Measurements from ENCODE around the gene SLC50A1.
"Not testable (repeated sequence)": the region's sequence is repeated elsewhere in the genome, so short reads cannot be mapped to it uniquely, and the experiment has no call there.

The SLC50A1 gene

DNA sequence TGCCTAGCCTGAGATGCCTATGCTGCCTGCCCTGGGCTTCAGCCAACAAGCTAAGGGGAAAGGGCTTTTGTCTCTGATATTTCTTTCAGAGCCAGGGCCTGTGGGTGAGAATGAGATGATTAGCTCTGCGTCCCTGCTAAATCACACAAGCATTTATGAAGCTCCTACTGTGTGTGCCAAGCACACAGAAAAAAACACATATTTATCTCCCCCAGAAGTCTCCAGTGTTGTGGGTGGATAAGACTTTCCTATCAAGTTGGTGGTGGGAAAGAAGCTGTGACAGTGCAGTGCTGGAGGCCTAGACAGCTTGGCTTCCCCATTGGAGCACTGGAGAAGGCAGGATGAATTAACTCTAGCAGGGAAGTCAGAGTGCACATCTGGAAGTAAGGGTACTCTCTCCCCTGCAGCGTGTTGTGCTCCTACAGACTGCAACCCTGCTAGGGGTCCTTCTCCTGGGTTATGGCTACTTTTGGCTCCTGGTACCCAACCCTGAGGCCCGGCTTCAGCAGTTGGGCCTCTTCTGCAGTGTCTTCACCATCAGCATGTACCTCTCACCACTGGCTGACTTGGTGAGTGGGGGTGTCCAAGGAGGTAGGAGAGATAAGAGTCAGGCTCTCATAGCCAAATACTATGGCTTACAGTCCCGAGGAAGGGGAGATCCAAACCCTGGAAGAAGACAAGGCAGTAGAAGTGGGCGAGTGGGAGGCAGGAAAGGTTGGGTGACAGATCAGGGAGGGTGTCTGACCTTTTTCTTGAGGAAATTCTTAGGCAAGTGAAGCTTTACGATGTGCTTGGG lies 1.7 kb downstream of the SLC50A1 start:
- DNase-seq: no peak

- peak; percentile 69 for DNase-seq
These were observed 4.4 kb downstream of the SLC50A1 start, which contains the start of gene DPM3 for GRCh38 chr1:155139895-155140629. Gene DPM3, minus strand, starts transcription at chr1:155140531. Its CDS starts 291 bp downstream, at chr1:155140240.

GRCh38 chr1:155140630-155140953 lies 4.9 kb downstream of the SLC50A1 start:
- no peak for DNase-seq

GRCh38 chr1:155141749-155142148 lies 6.1 kb downstream of the SLC50A1 start:
- no peak for DNase-seq

DNA sequence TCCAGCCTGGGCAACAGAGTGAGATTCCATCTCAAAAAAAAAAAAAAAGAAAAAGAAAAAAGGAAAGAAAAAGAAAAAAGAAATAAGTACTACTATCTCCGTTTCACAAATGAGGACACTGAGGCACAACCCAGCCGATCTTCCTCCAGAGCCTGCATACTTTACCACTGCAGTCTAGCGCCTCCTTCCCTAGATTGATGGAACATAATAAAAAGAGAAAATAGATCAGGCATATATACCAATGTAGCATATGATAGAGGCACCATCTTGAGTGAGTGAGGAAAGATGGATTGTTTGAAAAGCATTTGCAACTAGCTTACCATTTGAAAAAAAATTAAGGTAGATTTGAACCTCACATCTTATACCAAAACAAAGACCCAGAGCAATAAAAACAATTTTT lies 9.8 kb downstream of the SLC50A1 start:
- no peak for DNase-seq

DNA sequence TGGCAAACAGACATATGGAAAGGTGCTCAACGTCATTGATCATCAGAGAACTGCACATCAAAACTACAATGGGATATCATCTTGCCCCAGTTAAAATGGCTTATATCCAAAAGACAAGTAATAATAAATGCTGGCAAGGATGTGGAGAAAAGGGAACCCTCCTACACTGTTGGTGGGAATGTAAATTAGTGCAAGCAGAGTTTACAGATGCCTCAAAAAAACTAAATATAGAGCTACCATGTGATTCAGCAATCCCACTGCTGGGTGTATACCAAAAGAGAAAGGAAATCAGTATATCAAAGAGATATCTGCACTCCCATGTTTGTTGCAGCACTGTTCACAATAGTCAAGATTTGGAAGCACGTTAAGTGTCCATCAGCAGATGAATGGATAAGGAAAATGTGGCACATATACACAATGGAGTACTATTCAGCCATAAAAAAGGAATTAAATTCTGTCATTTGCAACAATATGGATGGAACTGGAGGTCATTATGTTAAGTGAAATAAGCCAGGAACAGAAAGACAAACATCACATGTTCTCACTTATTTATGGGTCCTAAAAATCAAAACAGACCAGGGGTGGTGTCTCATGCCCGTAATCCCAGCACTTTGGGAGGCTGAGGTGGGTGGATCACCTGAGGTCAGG lies 20.5 kb downstream of the SLC50A1 start:
- DNase-seq: not testable (repeated sequence)

DNA sequence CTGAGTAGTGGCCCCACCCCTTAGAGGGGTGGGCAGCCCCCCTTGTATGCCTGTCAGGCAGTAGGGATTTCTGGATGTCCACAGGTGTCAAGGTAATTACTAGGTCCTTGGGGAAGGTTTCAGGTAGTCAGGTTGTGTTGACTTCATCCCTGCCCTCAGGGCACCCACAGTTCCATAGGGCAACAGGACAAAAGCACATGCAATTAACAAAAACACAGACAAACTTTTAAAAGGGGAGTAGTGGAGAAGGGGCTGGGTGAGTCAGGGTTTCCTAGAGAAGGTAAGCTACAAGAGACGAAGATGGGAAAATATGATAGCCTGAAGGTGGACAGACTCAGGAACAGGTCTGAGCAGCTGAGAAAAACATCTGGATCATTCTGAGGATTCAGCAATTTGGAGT lies 23.3 kb downstream of the SLC50A1 start:
- no peak for DNase-seq

DNA sequence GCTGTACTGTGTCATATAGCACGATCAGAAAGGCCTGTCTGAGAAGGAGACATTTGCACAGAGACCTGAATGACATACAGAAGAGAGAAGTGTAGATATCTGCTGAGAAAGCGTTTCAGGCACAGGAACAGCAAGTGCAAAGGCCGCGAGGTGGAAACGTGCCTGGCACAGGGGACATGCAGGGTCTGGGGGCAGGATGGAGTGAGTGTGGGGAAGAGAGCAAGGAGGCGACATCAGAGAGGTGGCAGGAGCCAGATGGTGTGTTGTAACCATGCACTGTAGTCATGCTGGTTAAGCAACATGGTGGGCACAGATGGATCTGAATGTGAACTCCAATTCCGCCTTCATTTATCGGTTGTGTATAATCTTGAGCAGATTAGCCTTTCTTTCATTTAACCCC lies 24.5 kb downstream of the SLC50A1 start:
- DNase-seq: no peak

DNA sequence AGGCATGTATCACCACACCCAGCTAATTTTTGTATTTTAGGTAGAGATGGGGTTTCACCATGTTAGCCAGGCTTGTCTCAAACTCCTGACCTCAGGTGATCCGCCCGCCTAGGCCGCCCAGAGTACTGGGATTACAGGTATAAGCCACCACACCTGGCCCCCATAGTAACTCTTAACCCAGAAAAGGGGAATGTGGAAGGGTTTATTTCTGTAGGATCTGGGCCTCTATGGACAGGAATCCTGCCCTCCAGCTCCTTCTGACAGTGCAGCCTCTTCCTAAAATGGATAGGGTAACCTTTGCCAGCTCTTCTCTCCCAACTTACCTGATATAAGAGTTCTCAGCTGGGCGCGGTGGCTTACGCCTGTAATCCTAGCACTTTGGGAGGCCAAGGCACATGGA lies 27.0 kb downstream of the SLC50A1 start:
- not testable (repeated sequence) for DNase-seq

GRCh38 chr1:155163785-155164184 lies 28.1 kb downstream of the SLC50A1 start:
- DNase-seq: not testable (repeated sequence)

- DNase-seq: not testable (repeated sequence)
These were observed 29.0 kb downstream of the SLC50A1 start for GRCh38 chr1:155164625-155165024.

- DNase-seq: no peak
These were observed 30.4 kb downstream of the SLC50A1 start for GRCh38 chr1:155166051-155166470.

DNA sequence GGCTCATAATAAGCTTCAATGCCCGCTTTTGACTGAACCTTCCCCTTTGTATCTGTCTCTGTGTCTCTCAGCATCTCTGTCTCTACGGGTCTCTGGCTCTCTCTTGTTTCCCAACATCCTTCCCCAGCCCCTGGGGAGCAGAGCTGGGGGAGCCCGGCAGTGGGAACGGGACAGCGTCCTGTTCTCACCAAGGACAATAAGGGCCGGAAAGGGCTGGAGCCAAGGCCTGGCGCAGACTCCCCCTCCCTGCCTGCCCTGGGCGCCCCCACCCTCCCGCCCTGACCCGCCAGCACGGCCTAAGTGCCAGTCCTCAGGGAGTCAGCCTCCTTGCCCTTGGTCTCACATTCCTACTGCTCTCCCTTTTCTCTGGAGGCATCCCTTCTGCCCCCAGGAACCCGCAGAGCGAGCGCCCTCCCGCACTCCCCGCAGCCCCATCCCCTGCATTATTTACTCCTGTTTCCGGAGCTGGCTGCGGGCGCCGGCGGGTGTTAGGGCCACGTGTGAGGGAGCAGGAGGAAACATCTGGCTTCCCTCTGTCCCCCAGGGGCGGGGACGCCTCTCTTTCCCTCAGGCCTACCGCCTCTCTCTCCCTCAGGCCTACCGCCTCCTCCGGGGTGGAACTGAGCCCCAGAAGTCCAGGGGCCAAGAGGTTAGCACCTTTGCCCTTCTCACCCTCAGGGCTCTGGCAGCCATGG lies 31.0 kb downstream of the SLC50A1 start:
- DNase-seq: no peak

GRCh38 chr1:155167166-155168104 lies 31.8 kb downstream of the SLC50A1 start:
- peak; percentile 85 for DNase-seq

- DNase-seq: not testable (repeated sequence)
These were observed 32.4 kb downstream of the SLC50A1 start for GRCh38 chr1:155168105-155168445.

DNA sequence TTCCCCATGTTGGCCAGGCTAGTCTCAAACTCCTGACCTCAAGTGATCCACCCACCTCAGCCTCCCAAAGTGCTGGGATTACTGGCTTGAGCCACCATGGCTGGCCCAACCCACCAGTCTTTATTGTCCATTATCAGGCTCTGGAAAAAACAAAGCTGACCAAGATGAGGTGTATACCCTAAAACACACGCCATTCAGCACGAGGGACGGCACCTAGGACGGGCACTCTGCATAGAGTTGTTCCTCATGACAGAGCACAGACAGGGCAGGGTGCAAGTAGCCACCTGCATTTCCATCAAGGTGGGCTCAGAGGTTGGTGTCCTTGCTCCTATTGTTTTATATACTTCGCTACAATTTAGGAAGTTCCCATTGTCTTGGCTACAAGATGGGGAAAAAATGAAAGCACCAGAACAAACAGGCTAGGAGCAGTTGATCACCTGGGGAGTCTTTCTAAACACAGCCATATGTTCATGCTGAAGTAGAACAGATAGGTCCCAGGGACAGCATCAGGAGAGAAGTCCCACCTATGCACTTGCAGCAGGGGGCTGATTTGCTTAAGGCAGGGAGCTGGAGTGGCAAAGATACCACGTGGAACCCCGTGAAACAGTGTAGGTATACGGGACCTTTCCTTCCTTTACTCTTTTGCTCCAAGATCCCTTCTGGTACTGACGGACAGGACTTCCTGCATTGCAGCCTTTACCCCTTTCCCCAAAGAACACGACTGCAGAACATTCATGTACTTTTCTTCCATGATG lies 33.0 kb downstream of the SLC50A1 start:
- DNase-seq: no peak

DNA sequence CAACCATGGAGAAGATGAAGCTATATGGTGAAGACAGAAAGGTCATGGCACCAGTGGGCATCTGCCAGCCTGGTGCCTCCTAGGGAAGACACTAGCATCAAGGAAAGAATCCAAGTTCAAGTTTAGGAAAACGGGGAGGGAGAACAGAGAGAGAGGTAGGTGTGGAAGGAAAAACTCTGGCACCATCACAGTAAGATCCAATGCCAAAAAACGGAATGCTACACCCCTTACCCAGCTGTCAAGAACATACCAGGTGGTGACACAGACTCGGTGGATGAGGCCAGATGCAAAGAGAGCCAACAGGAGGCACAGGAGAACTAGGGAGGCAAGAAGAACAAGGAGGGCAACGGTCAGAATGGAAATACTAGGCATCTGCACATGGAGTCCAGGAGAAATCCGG lies 33.9 kb downstream of the SLC50A1 start:
- DNase-seq: no peak

DNA sequence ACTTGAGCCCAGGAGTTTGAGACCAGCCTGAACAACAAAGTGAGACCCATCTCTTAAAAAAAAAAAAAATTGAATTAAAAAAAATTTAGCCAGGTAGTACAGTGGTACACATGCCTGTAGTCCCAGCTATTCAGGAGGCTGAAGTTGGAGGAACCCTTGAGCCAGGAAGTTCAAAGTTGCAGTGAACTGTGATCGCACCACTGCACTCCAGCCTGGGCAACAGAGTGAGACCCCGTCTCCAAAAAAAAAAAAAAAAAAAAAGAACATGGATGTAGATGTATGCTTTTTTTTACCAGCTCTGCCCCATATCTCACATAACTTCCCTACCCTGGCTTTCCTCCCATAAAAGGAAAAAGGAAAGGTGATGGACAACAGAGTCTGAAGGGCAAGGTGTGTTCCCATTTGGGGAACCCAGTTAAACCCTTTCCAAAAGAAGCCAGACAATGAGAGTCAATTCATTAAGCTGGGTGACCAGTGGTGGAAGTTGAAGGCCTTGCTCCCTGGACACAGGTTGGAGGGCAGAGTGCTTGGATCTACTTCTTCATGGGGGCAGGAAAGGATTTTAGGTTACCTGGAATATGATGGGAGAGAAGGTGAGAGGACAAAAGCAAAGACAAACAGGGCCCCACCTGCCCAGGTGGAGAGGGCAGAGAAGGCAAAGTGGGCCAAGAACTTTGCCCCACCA lies 34.6 kb downstream of the SLC50A1 start:
- DNase-seq: no peak

GRCh38 chr1:155170806-155171205 lies 35.2 kb downstream of the SLC50A1 start:
- DNase-seq: no peak

GRCh38 chr1:155171836-155172731 lies 36.4 kb downstream of the SLC50A1 start:
- no peak for DNase-seq
